ENCODE results near the gene SLCO2A1. TPM values are rescaled to one million over a fixed set of nuclear protein-coding genes. Genes with fewer than 3 reads are reported as not detected.

SLCO2A1 gene
- total and polyA plus RNA-seq, 2 experiments from 2014 or later = 0.22 to 4.8 TPM

- Histone ChIP-seq H2AFZ (no peak overlapping the region), H3K4me2 (ENCODE audit: unreplicated experiment) (no peak overlapping the region), H3K27me3 (replicated peaks; ENCODE audit: insufficient read depth) (no peaks in the 10 kb centered on the region), H4K20me1 (ENCODE audit: insufficient read depth) (no peaks in the 10 kb centered on the region), H3K36me3 (ENCODE audit: low read depth) (no peaks in the 10 kb centered on the region), H3K79me2 (ENCODE audit: insufficient read depth) (no peaks in the 10 kb centered on the region), H3F3A (ENCODE audit: insufficient read depth) (no peaks in the 10 kb centered on the region), H3K4me3 (no peak overlapping the region), H3K9ac (no peak overlapping the region), H3K27ac (no peak overlapping the region), H3K4me1 (ENCODE audit: insufficient read depth) (peaks cover 16% of the 10 kb centered on the region), H3K9me2 (ENCODE audit: insufficient read depth) (no peaks in the 10 kb centered on the region), H3K9me3 (ENCODE audit: low read depth) (no peaks in the 10 kb centered on the region)
- TF ChIP-seq EZH2 (IDR thresholded peaks at IDR 0.05; ENCODE audit: insufficient read depth, poor library complexity, severe bottlenecking) (no peak), EZH2phosphoT487 (IDR thresholded peaks at IDR 0.05; ENCODE audit: insufficient read depth, low read depth) (no peak)
- peak; percentile 20 for DNase-seq
- in situ Hi-C loops (cut with MboI) = no loop called here
- 50 to 65% methylated on average over 2 to 3 of the region's 3 CpGs for WGBS, 2 experiments (ENCODE audit: low coverage in 1 of 2, low lambda C conversion rate in 2 of 2, missing lambda C conversion rate in 2 of 2)
Measured at GRCh38 chr3:133992381-133992780, 37.3 kb downstream of the SLCO2A1 start.

GRCh38 chr3:133991637-133992036 is 38.1 kb downstream of the SLCO2A1 start:
- H3K9ac ChIP-seq = no peak overlapping the region
- in situ Hi-C loops (cut with MboI) = no loop called here
- no peak overlapping the region for H3K27ac ChIP-seq
- H4K20me1 ChIP-seq (ENCODE audit: insufficient read depth) = no peaks in the 10 kb centered on the region
- WGBS, 2 experiments (ENCODE audit: low coverage in 1 of 2, low lambda C conversion rate in 2 of 2, missing lambda C conversion rate in 2 of 2) = 97 to 100% methylated on average over 2 of the region's 2 CpGs
- peak; percentile 70 for DNase-seq
- no peaks in the 10 kb centered on the region for H3K9me2 ChIP-seq (ENCODE audit: insufficient read depth)
- H3K79me2 ChIP-seq (ENCODE audit: insufficient read depth) = no peaks in the 10 kb centered on the region
- no peaks in the 10 kb centered on the region for H3F3A ChIP-seq (ENCODE audit: insufficient read depth)
- no peaks in the 10 kb centered on the region for H3K27me3 ChIP-seq (replicated peaks; ENCODE audit: insufficient read depth)
- no peaks in the 10 kb centered on the region for H3K36me3 ChIP-seq (ENCODE audit: low read depth)
- no peak overlapping the region for H2AFZ ChIP-seq
- H3K4me3 ChIP-seq = no peak overlapping the region
- H3K4me2 ChIP-seq (ENCODE audit: unreplicated experiment) = peak overlapping the region; percentile 13
- TF ChIP-seq EZH2phosphoT487 (IDR thresholded peaks at IDR 0.05; ENCODE audit: insufficient read depth, low read depth) (no peak), EZH2 (IDR thresholded peaks at IDR 0.05; ENCODE audit: insufficient read depth, poor library complexity, severe bottlenecking) (no peak)
- no peaks in the 10 kb centered on the region for H3K9me3 ChIP-seq (ENCODE audit: low read depth)
- H3K4me1 ChIP-seq (ENCODE audit: insufficient read depth) = peaks cover 16% of the 10 kb centered on the region

- Histone ChIP-seq H4K20me1 (ENCODE audit: insufficient read depth) (no peaks in the 10 kb centered on the region), H3F3A (ENCODE audit: insufficient read depth) (no peaks in the 10 kb centered on the region), H3K9ac (no peak overlapping the region), H3K36me3 (ENCODE audit: low read depth) (no peaks in the 10 kb centered on the region), H3K27me3 (replicated peaks; ENCODE audit: insufficient read depth) (no peaks in the 10 kb centered on the region), H3K9me2 (ENCODE audit: insufficient read depth) (no peaks in the 10 kb centered on the region), H3K79me2 (ENCODE audit: insufficient read depth) (no peaks in the 10 kb centered on the region), H2AFZ (no peak overlapping the region), H3K9me3 (ENCODE audit: low read depth) (no peaks in the 10 kb centered on the region), H3K4me2 (ENCODE audit: unreplicated experiment) (peak overlapping the region; percentile 13), H3K4me3 (no peak overlapping the region), H3K4me1 (ENCODE audit: insufficient read depth) (peaks cover 16% of the 10 kb centered on the region), H3K27ac (no peak overlapping the region)
- in situ Hi-C loops (cut with MboI) = no loop called here
- DNase-seq = peak; percentile 80
- no peak for TF ChIP-seq EZH2phosphoT487 (IDR thresholded peaks at IDR 0.05; ENCODE audit: insufficient read depth, low read depth)
- no peak for TF ChIP-seq EZH2 (IDR thresholded peaks at IDR 0.05; ENCODE audit: insufficient read depth, poor library complexity, severe bottlenecking)
- 38 to 44% methylated on average over 3 of the region's 3 CpGs for WGBS, 2 experiments (ENCODE audit: low coverage in 1 of 2, low lambda C conversion rate in 2 of 2, missing lambda C conversion rate in 2 of 2)
Measured at GRCh38 chr3:133991209-133991608, 38.5 kb downstream of the SLCO2A1 start.

- H3K27me3 ChIP-seq (replicated peaks; ENCODE audit: insufficient read depth) = no peaks in the 10 kb centered on the region
Measured at GRCh38 chr3:133989936-133990702, 39.6 kb downstream of the SLCO2A1 start.

More at GRCh38 chr3:133989936-133990702, 39.6 kb downstream of the SLCO2A1 start:
- in situ Hi-C loops (cut with MboI) = no loop called here
- H3K79me2 ChIP-seq (ENCODE audit: insufficient read depth) = no peaks in the 10 kb centered on the region
- no peak for DNase-seq
- no peaks in the 10 kb centered on the region for H3K9me2 ChIP-seq (ENCODE audit: insufficient read depth)
- H3K27ac ChIP-seq = no peak overlapping the region
- 89 to 90% methylated on average over 14 of the region's 14 CpGs for WGBS, 2 experiments (ENCODE audit: low coverage in 1 of 2, low lambda C conversion rate in 2 of 2, missing lambda C conversion rate in 2 of 2)
- H3K4me3 ChIP-seq = no peak overlapping the region
- no peaks in the 10 kb centered on the region for H3F3A ChIP-seq (ENCODE audit: insufficient read depth)
- no peak overlapping the region for H3K4me2 ChIP-seq (ENCODE audit: unreplicated experiment)
- H3K9ac ChIP-seq = no peak overlapping the region
- H3K9me3 ChIP-seq (ENCODE audit: low read depth) = no peaks in the 10 kb centered on the region
- no peaks in the 10 kb centered on the region for H4K20me1 ChIP-seq (ENCODE audit: insufficient read depth)
- no peak for TF ChIP-seq EZH2 (IDR thresholded peaks at IDR 0.05; ENCODE audit: insufficient read depth, poor library complexity, severe bottlenecking)
- no peak for TF ChIP-seq EZH2phosphoT487 (IDR thresholded peaks at IDR 0.05; ENCODE audit: insufficient read depth, low read depth)
- no peak overlapping the region for H2AFZ ChIP-seq
- H3K4me1 ChIP-seq (ENCODE audit: insufficient read depth) = peaks cover 16% of the 10 kb centered on the region
- H3K36me3 ChIP-seq (ENCODE audit: low read depth) = no peaks in the 10 kb centered on the region

Measured in GM23248 (cell line).